DMS153 treated with DMSO at 0.1 percent for 48 hours (cell line): ENCODE measurements around the gene D2HGDH.
A peak's percentile ranks its signal among the peaks of the same experiment; 100 is the strongest.
"Not testable (repeated sequence)": the region's sequence is repeated elsewhere in the genome, so short reads cannot be mapped to it uniquely, and the experiment has no call there.

ENCODE experiments used
- DNase-seq: peaks from one replicate; lab custom pipeline; 2025; ENCODE audit not compliant: unreplicated experiment; lab: John Stamatoyannopoulos, UW

The D2HGDH gene

GRCh38 chr2:241768251-241768711 lies 33.9 kb downstream of the D2HGDH start:
- no peak for DNase-seq

DNA sequence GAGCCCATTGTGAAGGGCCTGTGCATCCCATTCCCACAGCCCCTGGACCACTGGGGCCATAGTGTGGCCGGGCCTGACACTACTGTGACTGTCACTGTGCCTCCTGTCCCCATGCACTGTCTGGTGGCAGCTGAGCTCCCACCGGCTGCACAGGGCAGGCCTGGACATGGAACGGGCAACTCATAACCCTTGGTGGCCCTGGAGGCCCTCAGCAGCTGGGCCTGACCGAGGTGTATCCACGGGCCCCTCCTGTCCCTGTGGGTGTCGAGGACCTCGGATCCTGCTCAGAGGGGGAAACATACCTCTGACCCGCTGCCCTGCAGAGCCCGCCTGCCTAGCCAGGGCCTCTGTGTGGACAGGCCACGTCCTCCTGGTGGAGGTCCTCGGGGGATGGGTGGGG lies 34.4 kb downstream of the D2HGDH start:
- DNase-seq = no peak

- no peak for DNase-seq
Measured at GRCh38 chr2:241769819-241770184, 35.4 kb downstream of the D2HGDH start.

- DNase-seq = no peak
Measured at GRCh38 chr2:241770185-241770935, 35.9 kb downstream of the D2HGDH start.

GRCh38 chr2:241770936-241771285 lies 36.5 kb downstream of the D2HGDH start:
- DNase-seq = no peak

GRCh38 chr2:241771286-241772062 lies 37.0 kb downstream of the D2HGDH start:
- no peak for DNase-seq

GRCh38 chr2:241772063-241772499 lies 37.7 kb downstream of the D2HGDH start:
- DNase-seq = no peak

DNA sequence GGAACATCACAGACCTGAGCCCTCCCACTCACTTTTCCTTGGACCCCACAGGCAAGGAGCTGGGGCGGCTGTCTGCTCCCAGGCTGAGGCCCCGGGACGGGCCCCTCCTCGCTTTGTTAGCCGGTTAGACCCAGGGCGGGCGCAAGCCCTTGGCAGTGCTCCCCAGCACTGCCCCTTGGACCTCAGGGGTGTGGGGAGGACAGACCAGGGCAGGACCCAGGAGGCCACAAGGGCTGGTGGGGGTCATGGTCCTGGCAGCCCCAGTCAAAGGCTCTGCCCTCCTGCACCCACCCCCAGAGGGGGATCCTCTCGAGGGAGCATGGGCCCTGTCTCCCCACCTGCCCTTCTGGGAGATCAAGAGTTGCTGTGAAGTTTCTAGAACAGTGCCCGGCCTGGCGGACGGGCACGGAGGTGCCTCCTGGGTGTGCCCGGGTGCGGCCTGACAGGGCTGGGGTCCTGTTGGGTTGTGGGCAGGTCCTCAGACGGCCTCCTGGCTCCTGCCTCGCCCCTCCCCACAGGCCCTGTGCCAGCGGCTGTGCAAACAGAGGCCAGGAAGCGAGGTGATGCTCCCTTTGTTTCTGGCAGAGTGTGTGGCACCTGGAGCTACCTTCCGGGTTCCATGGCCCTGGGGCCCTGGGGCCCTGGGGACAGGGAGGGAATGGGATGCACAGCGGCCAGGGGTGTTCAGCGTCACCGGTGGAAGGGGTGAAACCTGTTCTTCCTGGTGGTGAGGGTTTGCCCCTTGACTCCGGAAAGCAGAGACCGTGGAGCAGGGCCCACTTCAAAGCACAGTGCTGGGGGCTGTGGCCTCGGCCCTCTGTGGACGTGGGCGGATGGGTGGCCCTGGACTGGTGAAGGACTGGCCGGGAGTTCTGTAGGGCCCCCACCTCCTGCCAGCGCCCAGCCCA lies 39.3 kb downstream of the D2HGDH start:
- DNase-seq = peak; percentile 45

DNA sequence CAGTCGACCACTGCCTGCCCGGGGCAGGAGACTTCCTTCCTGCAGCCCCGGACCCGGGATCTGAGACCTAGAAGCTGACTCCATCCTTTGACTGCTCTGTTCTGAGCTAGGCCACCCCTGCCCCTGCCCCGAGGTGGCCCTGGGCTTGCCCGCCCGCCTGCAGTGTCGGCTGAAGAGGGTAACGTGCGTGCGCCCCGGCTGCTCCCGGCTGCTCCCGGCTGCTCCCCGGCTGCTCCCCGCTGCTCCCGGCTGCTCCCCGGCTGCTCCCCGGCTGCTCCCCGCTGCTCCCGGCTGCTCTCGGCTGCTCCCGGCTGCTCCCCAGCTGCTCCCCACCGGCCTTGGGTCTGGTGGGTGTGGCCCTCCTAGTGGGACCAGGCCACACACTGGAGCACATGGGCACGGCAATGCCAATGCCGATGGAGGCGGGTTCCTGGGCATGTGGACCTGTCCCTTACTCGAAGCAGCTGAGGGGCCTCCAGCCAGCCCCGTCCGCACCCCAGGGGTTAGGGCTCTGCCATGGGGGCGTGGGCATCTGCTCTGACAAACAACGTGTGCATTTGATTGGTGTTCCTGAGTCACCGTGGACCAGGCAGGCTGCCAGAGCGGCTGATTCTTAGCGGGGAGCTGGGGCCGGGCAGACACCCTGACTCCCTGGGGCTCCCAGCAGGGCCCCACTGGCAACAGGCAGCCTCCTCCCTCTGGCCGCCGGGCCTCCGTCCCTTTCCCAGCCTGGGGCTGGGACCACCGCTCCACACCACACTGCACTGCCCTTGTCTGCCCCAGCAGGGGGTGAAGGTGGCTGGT lies 40.2 kb downstream of the D2HGDH start:
- peak; percentile 33 for DNase-seq

DNA sequence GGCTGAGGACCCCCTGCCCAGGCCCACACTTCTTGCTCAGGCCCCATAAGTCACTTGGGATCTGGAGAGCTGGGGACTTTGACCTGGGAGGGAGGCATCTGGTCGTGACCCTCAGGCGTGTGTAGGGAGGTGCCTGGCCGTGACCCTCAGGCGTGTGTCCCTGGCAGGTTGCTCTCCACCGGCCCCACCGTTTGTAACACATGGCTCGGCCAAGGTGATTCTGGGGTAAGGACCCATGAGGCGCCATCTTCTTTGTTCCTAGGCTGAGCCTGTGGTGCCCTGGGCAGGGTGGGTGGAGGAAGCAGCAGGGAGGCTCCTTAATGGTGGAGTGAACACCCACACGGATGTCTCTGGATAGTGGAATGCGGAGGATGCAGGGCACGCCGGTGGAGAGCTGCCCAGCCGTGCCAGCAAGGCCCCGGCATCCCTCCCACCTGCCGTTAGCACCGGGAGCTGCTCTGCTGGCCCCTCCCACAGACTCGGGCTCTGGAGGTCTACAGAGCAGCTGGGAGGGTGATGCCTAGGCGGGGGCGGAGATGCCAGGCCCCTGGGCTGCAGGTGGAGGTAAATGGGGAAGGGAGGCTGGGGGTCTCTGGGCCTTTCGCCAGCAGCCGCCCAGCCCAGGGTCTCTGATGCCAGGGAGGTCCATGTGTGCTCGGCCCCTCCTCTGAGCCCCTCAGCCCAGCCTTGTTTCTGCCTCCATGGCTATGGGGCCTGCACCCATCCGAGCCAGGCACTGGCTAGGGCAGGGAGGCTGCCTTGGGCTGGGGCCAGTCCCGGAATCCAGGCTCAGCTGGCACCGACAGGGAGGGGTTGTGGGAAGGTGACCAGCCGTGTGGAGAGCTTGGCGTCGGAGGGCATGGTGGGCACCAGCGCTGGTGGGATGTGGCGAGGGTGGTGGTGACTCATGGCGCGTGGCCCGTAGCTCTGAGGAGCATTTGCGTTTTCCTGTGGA lies 41.1 kb downstream of the D2HGDH start:
- DNase-seq = no peak

GRCh38 chr2:241776336-241777169 lies 42.1 kb downstream of the D2HGDH start, which contains the start of gene GAL3ST2:
GAL3ST2 (plus strand) TSS chr2:241776822; CDS start chr2:241776956, 134 bp downstream.
- no peak for DNase-seq

DNA sequence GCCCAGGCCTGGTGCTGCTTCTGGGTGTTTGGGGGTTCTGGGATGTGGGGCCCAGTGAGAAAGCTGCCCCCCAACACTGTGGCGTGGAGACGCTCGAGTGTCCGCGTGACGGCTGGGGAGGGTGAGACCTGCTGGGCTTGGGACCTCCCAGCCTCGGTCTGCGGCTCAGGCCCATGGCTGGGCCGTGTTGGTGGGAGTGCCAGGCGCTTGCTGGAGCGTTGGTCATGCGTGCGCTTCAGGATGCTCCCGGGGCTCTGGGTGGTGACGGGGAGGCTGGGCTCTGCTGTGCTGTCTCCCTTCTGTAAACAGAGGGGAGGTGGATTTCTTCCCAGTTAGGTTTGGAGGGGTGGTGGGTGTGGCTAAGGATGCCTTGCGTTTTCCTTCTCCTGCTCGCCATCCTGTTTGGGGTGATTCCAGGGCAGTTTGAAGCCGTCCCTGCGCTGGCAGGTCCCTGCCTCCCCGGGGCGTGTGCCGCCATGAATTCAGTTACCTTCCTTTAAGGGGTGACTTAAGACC lies 42.8 kb downstream of the D2HGDH start:
- no peak for DNase-seq

- DNase-seq = no peak
Measured at GRCh38 chr2:241777686-241778627, 43.5 kb downstream of the D2HGDH start.

DNA sequence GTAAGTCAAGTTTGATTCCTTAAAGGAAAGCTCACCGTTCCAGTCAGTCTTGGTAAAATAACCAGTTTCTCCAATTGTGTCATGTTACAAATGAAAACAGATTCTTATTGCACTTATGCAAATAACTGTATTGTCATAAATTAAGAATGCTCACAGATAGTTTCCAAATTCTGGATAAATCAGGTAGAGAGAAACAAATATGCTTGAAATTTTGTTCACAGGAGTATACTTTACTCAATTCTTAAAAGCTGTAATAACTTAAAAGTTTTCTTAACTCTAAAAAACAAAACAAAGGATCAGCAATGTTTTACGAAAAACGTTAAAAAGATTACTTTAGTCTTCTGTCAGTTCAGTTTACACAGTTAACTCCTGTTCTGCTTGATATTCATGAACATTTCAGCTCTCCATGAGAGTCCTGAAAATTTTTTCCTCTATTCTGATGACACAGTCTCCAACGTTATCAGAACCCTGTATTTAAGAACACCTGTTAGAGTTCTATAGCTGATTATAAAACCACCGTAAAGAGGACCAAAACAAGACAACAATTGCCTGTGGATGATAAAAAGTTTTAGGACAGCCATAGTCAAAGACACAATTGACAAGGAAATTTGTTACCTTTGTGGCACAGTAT lies 46.6 kb downstream of the D2HGDH start:
- no peak for DNase-seq

GRCh38 chr2:241782053-241782452 lies 47.6 kb downstream of the D2HGDH start:
- DNase-seq = not testable (repeated sequence)

GRCh38 chr2:241788135-241788534 lies 53.7 kb downstream of the D2HGDH start:
- DNase-seq = no peak

DNA sequence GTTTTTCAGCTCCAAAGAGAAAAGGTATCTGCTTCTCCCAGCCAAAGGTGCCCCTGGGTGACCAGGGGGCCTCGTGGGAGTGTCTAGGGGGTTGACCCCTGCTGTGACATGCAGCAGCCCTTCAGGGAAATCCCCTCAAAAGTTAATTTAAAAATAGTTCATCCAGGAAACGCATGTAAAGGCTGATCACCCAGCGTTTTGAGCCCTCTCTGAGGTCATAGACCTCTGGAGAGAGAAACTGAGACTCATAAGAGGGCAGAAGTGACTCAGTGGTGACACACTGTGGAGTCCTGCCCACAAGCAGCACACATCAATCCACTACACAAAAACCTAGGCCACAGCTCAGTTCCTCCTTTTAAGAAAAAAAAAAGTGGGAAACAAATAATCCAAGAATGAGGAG lies 54.1 kb downstream of the D2HGDH start:
- no peak for DNase-seq
